Type B pancreatic cell (in vitro differentiated cells): Measurements from ENCODE around the gene KRTAP4-8. TPM values are rescaled to one million over a fixed set of nuclear protein-coding genes. Genes with fewer than 3 reads are reported as not detected.
"Not testable (repeated sequence)": the region's sequence is repeated elsewhere in the genome, so short reads cannot be mapped to it uniquely, and the experiment has no call there.

Experiments
- DNase-seq: peaks from one replicate; pipeline ENCODE4 v3.0.0; 2021; ENCODE audit warnings: mixed read lengths; ENCODE audit not compliant: unreplicated experiment; ENCODE audit errors: extremely low spot score
- H3K27ac Mint-ChIP-seq: 2 replicates; pipeline ENCODE4 v1.8.0; 2021; ENCODE audit warnings: mild to moderate bottlenecking, mixed read lengths
- H3K27me3 Mint-ChIP-seq: 2 replicates; pipeline ENCODE4 v1.8.0; 2021; ENCODE audit warnings: mixed read lengths
- H3K36me3 Mint-ChIP-seq: 2 replicates; pipeline ENCODE4 v1.8.0; 2021; ENCODE audit warnings: mixed read lengths
- H3K4me1 Mint-ChIP-seq: one replicate; pipeline ENCODE4 v1.8.0; 2021; ENCODE audit warnings: mixed read lengths; ENCODE audit not compliant: unreplicated experiment
- H3K4me3 Mint-ChIP-seq: 2 replicates; pipeline ENCODE4 v1.8.0; 2021; ENCODE audit warnings: mild to moderate bottlenecking, mixed read lengths
- H3K9me3 Mint-ChIP-seq: 2 replicates; pipeline ENCODE4 v1.8.0; 2021; ENCODE audit warnings: mixed read lengths
- CTCF ChIP-seq: fragments of 200-600 bp; sonication (generic); conservative IDR thresholded peaks from 2 replicates; pipeline ENCODE4 v1.5.0; 2021; ENCODE audit warnings: antibody characterized with exemption, mild to moderate bottlenecking
- total RNA-seq: library from RNA; stranded (reverse); gene quantifications from 2 replicates; pipeline ENCODE4 v1.2.1, GENCODE V29; 2021; ENCODE audit warnings: low replicate concordance

Gene KRTAP4-8
- total RNA-seq, 1 donor from 2014 or later = not detected

GRCh38 chr17:41064301-41064700, 33.6 kb downstream of the KRTAP4-8 start:
- Mint-ChIP-seq H3K4me1 (peaks cover 26% of the 10 kb centered on the region), H3K9me3 (peaks cover 5% of the 10 kb centered on the region), H3K36me3 (no peaks in the 10 kb centered on the region), H3K27me3 (no peaks in the 10 kb centered on the region), H3K4me3 (no peak overlapping the region), H3K27ac (no peak overlapping the region)
- no peak for DNase-seq
- TF ChIP-seq CTCF = no peak

- DNase-seq = no peak
- Mint-ChIP-seq H3K9me3 (peaks cover 5% of the 10 kb centered on the region), H3K27me3 (no peaks in the 10 kb centered on the region), H3K4me1 (peaks cover 27% of the 10 kb centered on the region), H3K27ac (no peak overlapping the region), H3K36me3 (no peaks in the 10 kb centered on the region), H3K4me3 (no peak overlapping the region)
- TF ChIP-seq CTCF = no peak
Measured at GRCh38 chr17:41063449-41063848, 34.5 kb downstream of the KRTAP4-8 start.

GRCh38 chr17:41061964-41062363, 36.0 kb downstream of the KRTAP4-8 start:
- Mint-ChIP-seq H3K27me3 (no peaks in the 10 kb centered on the region), H3K9me3 (peaks cover 10% of the 10 kb centered on the region), H3K4me1 (peaks cover 20% of the 10 kb centered on the region), H3K27ac (no peak overlapping the region), H3K36me3 (no peaks in the 10 kb centered on the region), H3K4me3 (no peak overlapping the region)
- DNase-seq = no peak
- TF ChIP-seq CTCF = no peak

GRCh38 chr17:41060052-41060604, 37.8 kb downstream of the KRTAP4-8 start, which contains the start of gene KRTAP2-3:
Gene KRTAP2-3 (minus strand): TSS chr17:41060114. CDS start chr17:41060050, 64 bp downstream.
- H3K36me3 Mint-ChIP-seq = no peaks in the 10 kb centered on the region
- TF ChIP-seq CTCF = no peak
- no peak within 1 kb of the TSS for H3K4me3 Mint-ChIP-seq
- peak within 1 kb of the TSS; percentile 53 for H3K27ac Mint-ChIP-seq
- no peak for DNase-seq
- H3K9me3 Mint-ChIP-seq = peaks cover 10% of the 10 kb centered on the region
- H3K4me1 Mint-ChIP-seq = peaks cover 18% of the 10 kb centered on the region
- H3K27me3 Mint-ChIP-seq = no peaks in the 10 kb centered on the region

- H3K4me3 Mint-ChIP-seq, DNase-seq, H3K9me3 Mint-ChIP-seq, H3K36me3 Mint-ChIP-seq, H3K27ac Mint-ChIP-seq, H3K27me3 Mint-ChIP-seq: not testable (repeated sequence)
- H3K4me1 Mint-ChIP-seq = peaks cover 18% of the 10 kb centered on the region
Measured at GRCh38 chr17:41059276-41060051, 38.5 kb downstream of the KRTAP4-8 start.

GRCh38 chr17:41058741-41059140, 39.2 kb downstream of the KRTAP4-8 start:
- peaks cover 10% of the 10 kb centered on the region for H3K9me3 Mint-ChIP-seq
- peaks cover 18% of the 10 kb centered on the region for H3K4me1 Mint-ChIP-seq
- DNase-seq = no peak

More at GRCh38 chr17:41058741-41059140, 39.2 kb downstream of the KRTAP4-8 start:
- Mint-ChIP-seq H3K4me3 (no peak overlapping the region), H3K27me3 (no peaks in the 10 kb centered on the region), H3K27ac (no peak overlapping the region), H3K36me3 (no peaks in the 10 kb centered on the region)
- TF ChIP-seq CTCF = no peak
